ENCODE measurements around the gene ANKMY2. TPM values are rescaled to one million over a fixed set of nuclear protein-coding genes. Genes with fewer than 3 reads are reported as not detected.

Gene ANKMY2
- total RNA-seq, 1 experiment from 2014 or later: 22.9 TPM

DNA sequence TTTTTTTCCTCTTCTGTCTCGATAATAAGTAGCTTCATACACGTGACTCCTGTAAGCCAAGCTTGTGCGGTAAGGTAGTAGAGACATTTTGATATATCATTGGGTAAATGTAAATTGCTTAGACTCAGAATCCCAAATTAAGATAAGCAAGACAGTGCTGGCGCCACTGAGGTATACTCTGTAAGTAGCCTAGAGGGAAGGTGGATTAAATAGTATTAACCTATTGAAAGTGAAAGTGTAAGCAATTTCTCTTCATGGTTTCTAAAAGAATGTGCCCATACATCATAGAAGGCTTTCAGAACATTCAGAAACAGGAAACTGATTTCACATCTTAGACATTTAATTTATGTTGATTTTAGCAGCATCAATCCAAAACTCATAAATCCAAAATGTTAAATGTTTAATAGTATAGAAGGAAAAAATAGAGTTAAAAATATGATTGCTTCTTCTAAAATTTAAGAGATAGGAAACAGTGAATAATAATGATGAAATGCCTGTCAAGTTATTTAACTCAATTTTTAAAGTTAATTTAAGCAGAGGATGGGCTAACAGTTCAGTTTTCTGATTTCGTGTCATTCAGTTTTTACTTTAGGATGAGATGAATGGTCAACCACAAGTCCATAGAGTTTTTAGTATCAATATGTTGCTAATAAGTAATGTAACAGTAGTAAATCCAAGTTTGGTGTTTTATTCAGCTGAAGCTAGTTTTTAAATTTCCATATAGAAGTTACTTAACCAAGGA is 82.1 kb downstream of the ANKMY2 start:
- Histone ChIP-seq H3K4me3 (no peak overlapping the region), H3K27ac (no peak overlapping the region), H3K4me1 (replicated peaks; ENCODE audit: insufficient read depth) (no peaks in the 10 kb centered on the region), H3K9me2 (ENCODE audit: insufficient read depth) (no peaks in the 10 kb centered on the region), H3K9me3 (ENCODE audit: insufficient read depth, low read depth) (no peaks in the 10 kb centered on the region), H3K27me3 (ENCODE audit: insufficient read depth, low read depth) (no peaks in the 10 kb centered on the region), H3F3A (ENCODE audit: insufficient read depth, low read depth) (no peaks in the 10 kb centered on the region), H2AFZ (no peak overlapping the region), H3K4me2 (no peak overlapping the region), H4K20me1 (ENCODE audit: insufficient read depth) (no peaks in the 10 kb centered on the region), H3K36me3 (ENCODE audit: low read depth) (no peaks in the 10 kb centered on the region), H3K79me2 (ENCODE audit: low read depth) (no peaks in the 10 kb centered on the region)
- POLR2A ChIA-PET (ENCODE audit: unreplicated experiment): interaction anchor here (0.7 kb wide), 1 partner anchor 130 kb away, joined by 4 read pairs; no protein-coding TSS in a partner anchor
- TF ChIP-seq EZH2 (IDR thresholded peaks at IDR 0.05; ENCODE audit: low read depth): no peak
- TF ChIP-seq, protein P1, sequence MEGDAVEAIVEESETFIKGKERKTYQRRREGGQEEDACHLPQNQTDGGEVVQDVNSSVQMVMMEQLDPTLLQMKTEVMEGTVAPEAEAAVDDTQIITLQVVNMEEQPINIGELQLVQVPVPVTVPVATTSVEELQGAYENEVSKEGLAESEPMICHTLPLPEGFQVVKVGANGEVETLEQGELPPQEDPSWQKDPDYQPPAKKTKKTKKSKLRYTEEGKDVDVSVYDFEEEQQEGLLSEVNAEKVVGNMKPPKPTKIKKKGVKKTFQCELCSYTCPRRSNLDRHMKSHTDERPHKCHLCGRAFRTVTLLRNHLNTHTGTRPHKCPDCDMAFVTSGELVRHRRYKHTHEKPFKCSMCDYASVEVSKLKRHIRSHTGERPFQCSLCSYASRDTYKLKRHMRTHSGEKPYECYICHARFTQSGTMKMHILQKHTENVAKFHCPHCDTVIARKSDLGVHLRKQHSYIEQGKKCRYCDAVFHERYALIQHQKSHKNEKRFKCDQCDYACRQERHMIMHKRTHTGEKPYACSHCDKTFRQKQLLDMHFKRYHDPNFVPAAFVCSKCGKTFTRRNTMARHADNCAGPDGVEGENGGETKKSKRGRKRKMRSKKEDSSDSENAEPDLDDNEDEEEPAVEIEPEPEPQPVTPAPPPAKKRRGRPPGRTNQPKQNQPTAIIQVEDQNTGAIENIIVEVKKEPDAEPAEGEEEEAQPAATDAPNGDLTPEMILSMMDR (conservative IDR thresholded peaks at IDR 0.05): no peak
- CTCF ChIA-PET: no interaction called here
- intact Hi-C loops (cut with micrococcal nuclease; ENCODE audit: unreplicated experiment): loop anchor here (1.0 to 10.0 kb wide), 5 partner anchors 135 to 1849 kb away; partner anchors contain the start of gene CRPPA
- BruUV-seq (replicated peaks): no TSS peak
- no peak for DNase-seq

DNA sequence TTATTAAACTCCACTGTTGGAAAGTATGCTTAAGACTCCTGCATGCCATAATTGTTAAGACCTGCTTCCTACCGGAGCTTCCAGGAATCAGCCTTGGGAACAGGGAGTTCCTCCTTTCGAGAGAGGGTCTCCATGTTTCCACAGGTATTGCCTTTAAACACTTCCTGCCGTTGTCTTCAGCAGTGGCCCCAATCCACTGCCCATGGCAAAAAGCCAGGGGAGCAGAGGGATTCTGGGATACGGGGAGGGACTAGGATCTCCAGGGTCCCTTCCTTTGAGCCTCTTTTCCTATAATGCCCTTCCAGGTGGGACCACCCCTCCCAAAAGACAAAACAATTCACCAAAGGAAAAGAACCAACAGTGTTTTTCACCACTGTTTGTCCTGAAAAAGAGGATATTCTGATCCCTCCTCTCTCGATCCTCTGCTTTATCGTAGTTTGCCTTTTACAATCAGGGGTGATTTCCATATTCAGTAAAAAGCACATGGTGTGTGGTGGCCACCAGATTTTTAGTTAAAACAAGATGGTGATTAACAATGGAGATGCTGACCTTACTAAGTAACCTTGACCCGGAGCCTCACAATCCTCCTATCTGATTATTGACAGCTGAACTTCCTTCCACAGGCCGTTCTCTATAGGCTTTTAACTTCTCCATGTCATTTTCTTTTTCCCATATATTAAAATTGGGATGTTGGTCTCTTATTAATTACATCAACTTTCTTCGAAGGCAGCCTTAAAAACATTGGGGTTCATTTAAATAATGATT is 82.9 kb downstream of the ANKMY2 start:
- no peak overlapping the region for H3K4me2 ChIP-seq
- intact Hi-C loops (cut with micrococcal nuclease; ENCODE audit: unreplicated experiment): loop anchor here (10.0 kb wide), 1 partner anchor 1848 kb away; no protein-coding TSS in a partner anchor
- H3K27ac ChIP-seq: no peak overlapping the region
- H3F3A ChIP-seq (ENCODE audit: insufficient read depth, low read depth): no peaks in the 10 kb centered on the region
- H3K27me3 ChIP-seq (ENCODE audit: insufficient read depth, low read depth): no peaks in the 10 kb centered on the region
- H3K36me3 ChIP-seq (ENCODE audit: low read depth): no peaks in the 10 kb centered on the region
- H3K9me3 ChIP-seq (ENCODE audit: insufficient read depth, low read depth): no peaks in the 10 kb centered on the region
- H4K20me1 ChIP-seq (ENCODE audit: insufficient read depth): no peaks in the 10 kb centered on the region
- DNase-seq: no peak
- H3K4me3 ChIP-seq: no peak overlapping the region
- H2AFZ ChIP-seq: no peak overlapping the region
- H3K79me2 ChIP-seq (ENCODE audit: low read depth): no peaks in the 10 kb centered on the region
- TF ChIP-seq EZH2 (IDR thresholded peaks at IDR 0.05; ENCODE audit: low read depth): no peak
- TF ChIP-seq, protein P1 (conservative IDR thresholded peaks at IDR 0.05): no peak
- ChIA-PET POLR2A (ENCODE audit: unreplicated experiment) (no interaction called here), CTCF (no interaction called here)
- H3K9me2 ChIP-seq (ENCODE audit: insufficient read depth): no peaks in the 10 kb centered on the region
- no peaks in the 10 kb centered on the region for H3K4me1 ChIP-seq (replicated peaks; ENCODE audit: insufficient read depth)
- BruUV-seq (replicated peaks): no TSS peak

DNA sequence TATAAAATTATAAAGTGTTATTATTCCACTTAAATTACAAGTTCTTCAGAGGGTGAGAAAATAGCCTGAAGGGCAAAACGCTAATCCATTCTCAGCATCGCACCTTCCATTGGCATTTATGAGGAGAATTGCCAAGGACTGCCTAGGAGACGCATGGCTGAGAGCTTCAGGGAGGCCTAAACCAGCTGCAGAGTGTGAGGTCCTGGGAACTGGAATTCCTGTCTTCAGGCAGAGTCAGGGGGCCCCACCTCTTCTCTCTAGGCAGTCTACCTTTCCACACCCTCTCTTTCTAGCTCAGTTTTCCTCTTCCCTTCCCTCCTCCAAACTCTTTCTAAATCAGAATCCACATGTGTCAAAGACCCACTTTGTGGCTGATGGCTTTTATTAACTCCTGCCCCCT is 83.6 kb downstream of the ANKMY2 start:
- ChIA-PET CTCF (no interaction called here), POLR2A (ENCODE audit: unreplicated experiment) (no interaction called here)
- Histone ChIP-seq H3K27me3 (ENCODE audit: insufficient read depth, low read depth) (no peaks in the 10 kb centered on the region), H3F3A (ENCODE audit: insufficient read depth, low read depth) (no peaks in the 10 kb centered on the region), H3K36me3 (ENCODE audit: low read depth) (no peaks in the 10 kb centered on the region), H3K9me3 (ENCODE audit: insufficient read depth, low read depth) (no peaks in the 10 kb centered on the region), H2AFZ (no peak overlapping the region), H3K4me1 (replicated peaks; ENCODE audit: insufficient read depth) (no peaks in the 10 kb centered on the region), H4K20me1 (ENCODE audit: insufficient read depth) (no peaks in the 10 kb centered on the region), H3K4me3 (no peak overlapping the region), H3K79me2 (ENCODE audit: low read depth) (no peaks in the 10 kb centered on the region), H3K27ac (no peak overlapping the region), H3K4me2 (no peak overlapping the region), H3K9me2 (ENCODE audit: insufficient read depth) (no peaks in the 10 kb centered on the region)
- TF ChIP-seq, protein P1 (conservative IDR thresholded peaks at IDR 0.05): no peak
- TF ChIP-seq EZH2 (IDR thresholded peaks at IDR 0.05; ENCODE audit: low read depth): no peak
- intact Hi-C loops (cut with micrococcal nuclease; ENCODE audit: unreplicated experiment): loop anchor here (10.0 kb wide), 1 partner anchor 1847 kb away; no protein-coding TSS in a partner anchor
- BruUV-seq (replicated peaks): no TSS peak
- DNase-seq: no peak
